Esophagus squamous epithelium (tissue), 5 donors: ENCODE measurements around the gene NLGN4X. TPM values are rescaled to one million over a fixed set of nuclear protein-coding genes. Genes with fewer than 3 reads are reported as not detected.

Experiments
- DNase-seq: peaks from one replicate; lab custom pipeline; 2025; lab: John Stamatoyannopoulos, UW
- H3K27ac ChIP-seq, 4 donors: fragments of 200-600 bp; sonication (generic); one replicate each; pipeline ENCODE4 v1.5.1; 2016 to 2019; ENCODE audit warnings: mild to moderate bottlenecking in 1 of 4
- H3K27me3 ChIP-seq, 4 donors: fragments of 200-600 bp; sonication (generic); 1 replicate in 3 of 4; 2 replicates in 1 of 4; pipeline versions ENCODE4 v1.5.1 to v1.6.0; 2017 to 2021; ENCODE audit warnings: antibody characterized with exemption in 1 of 4
- H3K36me3 ChIP-seq, 3 donors: fragments of 200-600 bp; sonication (generic); one replicate each; pipeline ENCODE4 v1.5.1; 2016 to 2019
- H3K4me1 ChIP-seq, 3 donors: fragments of 200-600 bp; sonication (generic); one replicate each; pipeline ENCODE4 v1.5.1; 2017 to 2019
- H3K4me3 ChIP-seq, 4 donors: fragments of 200-600 bp; sonication (generic); 1 replicate in 3 of 4; 2 replicates in 1 of 4; pipeline ENCODE4 v1.5.1; 2016 to 2019; ENCODE audit warnings: mild to moderate bottlenecking in 2 of 4, moderate library complexity in 1 of 4
- H3K9me3 ChIP-seq, 3 donors: fragments of 200-600 bp; sonication (generic); one replicate each; pipeline ENCODE4 v1.5.1; 2016 to 2019
- POLR2A ChIP-seq, 4 donors: fragments of 450-650 bp; IDR thresholded peaks; one replicate each; pipeline ENCODE4 v1.6.1; 2017; ENCODE audit warnings: antibody characterized with exemption in 4 of 4, mild to moderate bottlenecking in 4 of 4, moderate library complexity in 3 of 4
- WGBS, 2 donors: methylation state at CpG; one replicate each; pipeline ENCODE4 v1.1.5; 2018; 5-methylcytosine and 5-hydroxymethylcytosine counted together
- intact Hi-C: fragments of 100-400 bp; cut with DNase I; formaldehyde crosslinking; loops from one replicate; pipeline ENCODE4 v1.15.0; 2022
- total RNA-seq, 4 donors: library from RNA; depleted of rRNA; stranded (reverse); fragments of >200 nt; gene quantifications; one replicate each; pipeline ENCODE4 v1.1.0, GENCODE V29; 2016
- TF ChIP-seq, protein P1 (sequence below), 6 experiments: fragments of 450-650 bp in 4 of 6; fragments of 200-600 bp in 2 of 6; sonication (generic) in 2 of 6; IDR thresholded peaks; one replicate each; pipeline ENCODE4 v1.5.1; 2016 to 2019; ENCODE audit warnings: antibody characterized with exemption in 6 of 6, mild to moderate bottlenecking in 4 of 6, moderate library complexity in 4 of 6
- donor health status: DM: yes; HTN: yes; CAD: no.

Gene NLGN4X
- total RNA-seq, 4 donors from 2014 or later, result 0.22 to 1.9 (median 1.0) TPM

DNA sequence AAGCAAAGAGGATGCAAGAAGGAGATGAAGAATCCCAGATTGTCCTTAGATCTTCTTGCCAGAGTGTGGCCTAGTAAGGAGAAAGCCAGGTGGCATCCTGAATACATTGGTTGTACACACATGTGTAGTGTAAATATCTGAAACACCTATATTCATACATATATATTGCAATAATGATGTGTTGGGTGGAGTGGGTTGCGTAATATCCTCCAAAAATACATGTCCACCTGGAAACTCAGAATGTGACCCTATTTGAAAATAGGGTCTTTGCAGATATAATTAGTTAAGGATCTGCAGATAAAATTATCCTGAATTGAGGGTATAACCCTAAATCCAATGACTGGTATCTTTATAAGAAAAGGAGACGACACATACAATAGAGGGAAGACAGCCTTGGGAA is 216.3 kb downstream of the NLGN4X start:
- Histone ChIP-seq H3K9me3 (no peaks in the 10 kb centered on the region), H3K36me3 (no peaks in the 10 kb centered on the region), H3K27me3 (no peaks in the 10 kb centered on the region), H3K27ac (no peak overlapping the region), H3K4me3 (no peak overlapping the region), H3K4me1 (no peaks in the 10 kb centered on the region)
- intact Hi-C loops, result no loop called here
- 86 to 93% methylated on average over 2 of the region's 2 CpGs for WGBS, 2 donors
- TF ChIP-seq POLR2A (IDR thresholded peaks at IDR 0.05), result no peak
- TF ChIP-seq, protein P1, sequence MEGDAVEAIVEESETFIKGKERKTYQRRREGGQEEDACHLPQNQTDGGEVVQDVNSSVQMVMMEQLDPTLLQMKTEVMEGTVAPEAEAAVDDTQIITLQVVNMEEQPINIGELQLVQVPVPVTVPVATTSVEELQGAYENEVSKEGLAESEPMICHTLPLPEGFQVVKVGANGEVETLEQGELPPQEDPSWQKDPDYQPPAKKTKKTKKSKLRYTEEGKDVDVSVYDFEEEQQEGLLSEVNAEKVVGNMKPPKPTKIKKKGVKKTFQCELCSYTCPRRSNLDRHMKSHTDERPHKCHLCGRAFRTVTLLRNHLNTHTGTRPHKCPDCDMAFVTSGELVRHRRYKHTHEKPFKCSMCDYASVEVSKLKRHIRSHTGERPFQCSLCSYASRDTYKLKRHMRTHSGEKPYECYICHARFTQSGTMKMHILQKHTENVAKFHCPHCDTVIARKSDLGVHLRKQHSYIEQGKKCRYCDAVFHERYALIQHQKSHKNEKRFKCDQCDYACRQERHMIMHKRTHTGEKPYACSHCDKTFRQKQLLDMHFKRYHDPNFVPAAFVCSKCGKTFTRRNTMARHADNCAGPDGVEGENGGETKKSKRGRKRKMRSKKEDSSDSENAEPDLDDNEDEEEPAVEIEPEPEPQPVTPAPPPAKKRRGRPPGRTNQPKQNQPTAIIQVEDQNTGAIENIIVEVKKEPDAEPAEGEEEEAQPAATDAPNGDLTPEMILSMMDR (IDR thresholded peaks at IDR 0.05), result no peak
- DNase-seq, result no peak

DNA sequence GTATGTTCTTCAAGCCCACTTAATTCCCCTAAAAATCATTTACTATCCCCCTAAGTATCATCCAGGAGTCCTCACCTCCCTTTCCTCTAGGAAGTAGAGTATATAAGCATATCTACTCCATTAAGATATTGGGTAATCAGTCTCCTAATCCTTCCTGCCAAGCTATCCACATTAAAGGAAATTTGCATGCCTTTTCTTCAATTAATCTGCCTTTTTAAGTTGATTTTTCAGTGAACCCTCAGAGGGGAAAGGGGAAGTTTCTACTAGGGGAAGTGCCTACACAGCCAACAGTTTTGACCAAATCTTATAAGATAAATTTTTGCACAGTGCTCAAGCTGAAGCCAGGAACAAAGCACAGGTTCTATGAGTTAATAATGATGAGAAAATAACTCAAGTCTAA is 222.8 kb downstream of the NLGN4X start:
- intact Hi-C loops, result no loop called here

DNA sequence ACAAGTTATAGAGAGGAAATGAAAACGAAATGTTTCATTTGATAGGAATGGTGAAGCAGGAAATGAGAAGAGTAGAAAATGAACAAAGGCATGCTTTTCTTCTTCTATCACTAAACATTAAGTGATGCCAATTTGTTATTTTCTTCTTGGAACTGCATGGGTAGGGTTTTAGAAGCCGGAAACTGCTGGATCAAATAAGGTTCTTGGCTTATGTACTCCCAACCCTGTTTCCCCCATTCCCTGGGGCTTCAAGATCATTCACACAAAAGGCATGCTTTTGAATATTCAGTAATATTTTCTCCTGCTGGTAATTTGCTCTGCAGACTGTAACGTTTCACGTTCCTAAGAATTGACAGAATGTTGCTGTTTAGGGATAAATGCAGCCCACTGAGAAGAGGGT is 224.1 kb downstream of the NLGN4X start:
- intact Hi-C loops, result no loop called here
- TF ChIP-seq POLR2A (IDR thresholded peaks at IDR 0.05), result no peak
- TF ChIP-seq, protein P1 (IDR thresholded peaks at IDR 0.05), result no peak
- no peak overlapping the region for H3K4me3 ChIP-seq
- DNase-seq, result no peak
- no peaks in the 10 kb centered on the region for H3K27me3 ChIP-seq
- 34 to 47% methylated on average over 4 of the region's 4 CpGs for WGBS, 2 donors
- no peaks in the 10 kb centered on the region for H3K9me3 ChIP-seq
- H3K27ac ChIP-seq, result no peak overlapping the region
- H3K4me1 ChIP-seq, result no peaks in the 10 kb centered on the region
- no peaks in the 10 kb centered on the region for H3K36me3 ChIP-seq

More for the DNA sequence above, 222.8 kb downstream of the NLGN4X start:
- Histone ChIP-seq H3K27me3 (no peaks in the 10 kb centered on the region), H3K27ac (no peak overlapping the region), H3K9me3 (no peaks in the 10 kb centered on the region), H3K36me3 (no peaks in the 10 kb centered on the region), H3K4me1 (no peaks in the 10 kb centered on the region), H3K4me3 (no peak overlapping the region)
- DNase-seq, result no peak
- TF ChIP-seq, protein P1 (IDR thresholded peaks at IDR 0.05), result no peak
- no peak for TF ChIP-seq POLR2A (IDR thresholded peaks at IDR 0.05)

DNA sequence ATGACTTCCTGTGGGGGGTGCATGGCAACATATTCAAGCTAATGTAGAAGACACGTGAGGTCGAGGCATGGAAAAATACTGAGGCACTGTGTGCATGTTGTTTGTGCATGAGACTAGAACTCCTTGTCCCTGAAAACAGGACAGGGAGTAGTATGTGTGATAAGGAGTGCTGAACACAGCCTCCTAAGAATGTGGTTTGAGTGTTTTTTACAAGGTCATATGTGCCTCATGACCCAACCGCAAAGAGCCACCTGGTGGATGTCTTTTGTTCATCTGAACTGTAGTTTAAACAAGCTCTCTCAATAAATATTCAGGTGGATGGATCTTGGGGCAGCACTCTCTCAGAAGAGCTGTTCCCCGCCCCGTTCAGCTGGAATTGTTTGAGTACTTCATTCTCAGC is 226.6 kb downstream of the NLGN4X start:
- intact Hi-C loops, result no loop called here
- H3K4me3 ChIP-seq, result no peak overlapping the region
- WGBS, 2 donors, result 60 to 63% methylated on average over 1 to 5 of the region's 5 CpGs
- no peak overlapping the region for H3K27ac ChIP-seq
- no peak for DNase-seq
- H3K27me3 ChIP-seq, result no peaks in the 10 kb centered on the region
- H3K4me1 ChIP-seq, result no peaks in the 10 kb centered on the region
- H3K9me3 ChIP-seq, result no peaks in the 10 kb centered on the region
- no peaks in the 10 kb centered on the region for H3K36me3 ChIP-seq
- no peak for TF ChIP-seq POLR2A (IDR thresholded peaks at IDR 0.05)
- TF ChIP-seq, protein P1 (IDR thresholded peaks at IDR 0.05), result no peak

DNA sequence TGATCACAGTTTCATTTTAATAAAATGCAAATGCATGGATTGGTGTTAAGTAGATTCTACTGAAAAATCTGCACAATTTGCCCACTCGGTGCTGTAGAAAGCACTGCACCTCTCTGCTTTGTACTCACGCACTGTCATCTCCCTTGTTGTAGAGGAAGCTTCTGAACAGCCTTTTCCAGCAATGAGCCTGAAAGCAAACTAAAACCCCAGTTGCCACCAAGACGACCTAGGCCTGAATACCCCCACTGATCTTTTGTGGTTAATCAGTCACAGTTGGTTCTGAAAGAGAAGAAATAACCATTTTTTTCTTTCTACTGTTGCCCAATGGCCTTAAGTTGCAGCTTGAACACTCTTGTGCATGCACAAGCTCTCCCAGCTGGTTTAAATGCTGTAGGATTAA is 229.8 kb downstream of the NLGN4X start:
- H3K27ac ChIP-seq, result no peak overlapping the region
- no peaks in the 10 kb centered on the region for H3K9me3 ChIP-seq
- no peaks in the 10 kb centered on the region for H3K4me1 ChIP-seq
- no peaks in the 10 kb centered on the region for H3K36me3 ChIP-seq
- 28 to 50% methylated on average over 3 of the region's 3 CpGs for WGBS, 2 donors
- intact Hi-C loops, result no loop called here
- TF ChIP-seq, protein P1 (IDR thresholded peaks at IDR 0.05), result no peak
- TF ChIP-seq POLR2A (IDR thresholded peaks at IDR 0.05), result no peak
- H3K4me3 ChIP-seq, result no peak overlapping the region
- no peaks in the 10 kb centered on the region for H3K27me3 ChIP-seq
- no peak for DNase-seq
